Omental fat pad (tissue), 4 donors: ENCODE results near the gene ANK3. TPM values are rescaled to one million over a fixed set of nuclear protein-coding genes. Genes with fewer than 3 reads are reported as not detected.

Source experiments
- ATAC-seq: fragments of 150-250 bp; one replicate; pipeline ENCODE4 v1.9.1; 2016; ENCODE audit warnings: mild to moderate bottlenecking, moderate library complexity; ENCODE audit not compliant: low FRiP score
- DNase-seq: peaks from one replicate; pipeline ENCODE4 v3.0.0-alpha.2; 2019; ENCODE audit warnings: low spot score
- total RNA-seq, 4 donors: library from RNA; depleted of rRNA; stranded (reverse); fragments of >200 nt; gene quantifications; one replicate each; pipeline ENCODE4 v1.1.0, GENCODE V29; 2016
- TF ChIP-seq, protein P1 (sequence below), 3 donors: fragments of 450-650 bp; IDR thresholded peaks; one replicate each; pipeline ENCODE4 v1.5.1; 2016 to 2017; ENCODE audit warnings: antibody characterized with exemption in 3 of 3, mild to moderate bottlenecking in 3 of 3, moderate library complexity in 2 of 3

Gene ANK3
- total RNA-seq, 4 donors from 2014 or later, result 10.5 to 22.5 (median 13.3) TPM

DNA sequence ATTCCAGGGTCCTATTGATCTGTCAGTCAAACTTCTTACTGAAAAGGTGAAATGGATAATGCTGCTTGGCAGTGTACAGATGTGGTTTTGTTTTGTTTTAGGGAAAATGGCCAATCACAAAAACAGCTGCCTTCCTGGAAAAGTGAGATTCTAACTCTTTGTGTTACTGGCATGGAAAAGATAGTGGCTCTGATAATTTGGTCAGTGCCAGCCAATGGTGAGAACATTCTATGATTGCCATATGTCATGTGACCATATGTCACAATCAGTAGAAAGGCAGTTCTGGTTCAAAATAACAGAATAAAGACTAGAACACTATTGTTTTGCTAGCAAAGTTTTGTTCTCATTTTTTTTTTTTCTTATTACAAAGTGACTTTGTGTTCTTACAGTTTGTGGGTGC, 344.1 kb downstream of the ANK3 start:
- TF ChIP-seq, protein P1, sequence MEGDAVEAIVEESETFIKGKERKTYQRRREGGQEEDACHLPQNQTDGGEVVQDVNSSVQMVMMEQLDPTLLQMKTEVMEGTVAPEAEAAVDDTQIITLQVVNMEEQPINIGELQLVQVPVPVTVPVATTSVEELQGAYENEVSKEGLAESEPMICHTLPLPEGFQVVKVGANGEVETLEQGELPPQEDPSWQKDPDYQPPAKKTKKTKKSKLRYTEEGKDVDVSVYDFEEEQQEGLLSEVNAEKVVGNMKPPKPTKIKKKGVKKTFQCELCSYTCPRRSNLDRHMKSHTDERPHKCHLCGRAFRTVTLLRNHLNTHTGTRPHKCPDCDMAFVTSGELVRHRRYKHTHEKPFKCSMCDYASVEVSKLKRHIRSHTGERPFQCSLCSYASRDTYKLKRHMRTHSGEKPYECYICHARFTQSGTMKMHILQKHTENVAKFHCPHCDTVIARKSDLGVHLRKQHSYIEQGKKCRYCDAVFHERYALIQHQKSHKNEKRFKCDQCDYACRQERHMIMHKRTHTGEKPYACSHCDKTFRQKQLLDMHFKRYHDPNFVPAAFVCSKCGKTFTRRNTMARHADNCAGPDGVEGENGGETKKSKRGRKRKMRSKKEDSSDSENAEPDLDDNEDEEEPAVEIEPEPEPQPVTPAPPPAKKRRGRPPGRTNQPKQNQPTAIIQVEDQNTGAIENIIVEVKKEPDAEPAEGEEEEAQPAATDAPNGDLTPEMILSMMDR (IDR thresholded peaks at IDR 0.05), result no peak

DNA sequence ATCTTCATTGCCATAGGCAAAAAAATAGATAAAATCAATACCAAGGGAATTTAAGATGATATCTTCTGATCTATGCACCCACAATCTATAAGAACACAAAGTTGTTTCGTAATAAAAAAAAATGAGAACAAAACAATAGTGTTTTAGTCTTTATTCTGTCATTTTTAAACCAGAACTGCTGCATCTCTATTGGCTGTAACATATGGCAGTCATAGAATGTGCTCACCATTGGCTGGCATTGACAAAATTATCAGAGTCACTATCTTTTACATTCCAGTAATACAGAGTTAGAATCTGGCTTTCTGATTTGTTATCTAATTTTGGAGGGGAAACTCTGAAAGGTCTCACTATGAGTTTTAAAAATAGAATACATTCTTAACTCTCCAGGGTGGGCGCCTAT, 344.7 kb downstream of the ANK3 start:
- TF ChIP-seq, protein P1 (IDR thresholded peaks at IDR 0.05), result no peak
- ATAC-seq, result no peak
- no peak for DNase-seq

More for the DNA sequence above, 344.1 kb downstream of the ANK3 start:
- DNase-seq (no peak), ATAC-seq (no peak)

DNA sequence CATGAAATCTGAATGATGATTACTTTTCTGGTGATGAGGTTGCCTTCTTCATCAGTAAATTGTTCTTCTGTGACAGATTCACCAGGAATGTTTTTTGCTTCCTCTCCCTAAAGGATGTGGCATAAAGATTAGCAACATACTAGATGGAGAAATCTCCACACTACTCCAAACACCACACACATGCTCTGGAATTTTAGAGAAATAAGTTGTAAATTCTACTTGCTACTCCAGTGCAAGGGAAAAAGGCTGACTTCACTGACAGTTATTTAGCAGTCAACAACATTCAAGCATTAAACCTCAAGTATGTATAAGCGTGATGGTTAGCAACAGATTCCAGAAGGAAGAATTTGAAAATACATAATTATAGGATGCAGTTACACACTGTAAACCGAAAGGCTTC, 345.4 kb downstream of the ANK3 start:
- no peak for DNase-seq
- ATAC-seq, result no peak
- TF ChIP-seq, protein P1 (IDR thresholded peaks at IDR 0.05), result no peak

DNA sequence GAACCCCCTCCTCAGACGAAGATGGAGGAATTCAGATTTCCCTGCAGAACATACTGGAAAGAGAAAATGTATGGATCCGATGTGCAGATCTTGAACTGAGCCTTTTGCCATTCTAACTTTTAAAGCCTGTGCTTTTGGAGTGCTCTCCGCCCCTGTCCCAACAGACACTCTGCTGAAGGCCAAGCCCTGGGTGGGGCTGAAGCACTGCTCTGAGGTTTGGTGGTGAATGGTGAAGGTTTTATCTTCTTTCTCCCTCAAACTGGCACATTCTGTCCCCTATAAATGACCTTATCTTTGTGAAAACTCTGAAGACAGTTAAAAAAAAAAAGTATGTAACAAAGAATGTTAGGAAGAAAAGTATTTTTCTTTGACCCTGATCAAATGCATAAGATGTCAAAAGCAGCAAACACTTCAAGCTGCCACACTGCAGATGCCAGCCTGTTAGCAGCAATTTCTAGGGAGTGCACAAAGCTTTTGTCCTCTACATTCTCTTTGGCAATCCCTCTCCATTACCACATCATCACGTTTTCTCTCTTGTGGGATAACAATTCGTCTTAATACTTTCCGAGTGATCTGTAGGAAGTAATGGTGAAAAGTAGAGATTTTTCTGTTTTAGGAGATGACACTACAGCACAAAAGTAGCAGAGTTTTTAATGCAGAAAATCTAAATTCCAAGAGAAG, 346.0 kb downstream of the ANK3 start:
- TF ChIP-seq, protein P1 (IDR thresholded peaks at IDR 0.05), result no peak
- DNase-seq, result no peak
- ATAC-seq, result no peak

DNA sequence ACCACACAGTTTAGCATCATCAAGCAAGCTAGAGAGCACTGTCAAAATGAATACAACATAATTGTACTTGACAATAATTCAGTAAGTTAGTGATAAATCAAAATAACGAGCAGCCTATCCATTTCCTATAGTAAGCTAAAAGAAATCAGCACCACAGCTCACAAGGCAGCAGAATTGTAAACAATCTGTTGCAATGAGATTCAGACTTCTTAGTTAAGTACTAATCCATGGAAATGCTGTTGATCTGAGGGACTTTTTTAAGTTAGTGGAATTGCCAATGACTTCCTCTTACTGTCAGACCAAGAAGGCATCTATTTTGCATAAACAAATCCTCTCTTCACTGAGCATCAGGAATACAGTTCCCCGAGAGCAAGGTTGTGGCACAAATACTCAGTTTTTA, 346.8 kb downstream of the ANK3 start:
- TF ChIP-seq, protein P1 (IDR thresholded peaks at IDR 0.05), result no peak
- ATAC-seq (no peak), DNase-seq (no peak)

GRCh38 chr10:60042262-60042661, 347.4 kb downstream of the ANK3 start:
- ATAC-seq, result no peak
- TF ChIP-seq, protein P1 (IDR thresholded peaks at IDR 0.05), result no peak
- no peak for DNase-seq

DNA sequence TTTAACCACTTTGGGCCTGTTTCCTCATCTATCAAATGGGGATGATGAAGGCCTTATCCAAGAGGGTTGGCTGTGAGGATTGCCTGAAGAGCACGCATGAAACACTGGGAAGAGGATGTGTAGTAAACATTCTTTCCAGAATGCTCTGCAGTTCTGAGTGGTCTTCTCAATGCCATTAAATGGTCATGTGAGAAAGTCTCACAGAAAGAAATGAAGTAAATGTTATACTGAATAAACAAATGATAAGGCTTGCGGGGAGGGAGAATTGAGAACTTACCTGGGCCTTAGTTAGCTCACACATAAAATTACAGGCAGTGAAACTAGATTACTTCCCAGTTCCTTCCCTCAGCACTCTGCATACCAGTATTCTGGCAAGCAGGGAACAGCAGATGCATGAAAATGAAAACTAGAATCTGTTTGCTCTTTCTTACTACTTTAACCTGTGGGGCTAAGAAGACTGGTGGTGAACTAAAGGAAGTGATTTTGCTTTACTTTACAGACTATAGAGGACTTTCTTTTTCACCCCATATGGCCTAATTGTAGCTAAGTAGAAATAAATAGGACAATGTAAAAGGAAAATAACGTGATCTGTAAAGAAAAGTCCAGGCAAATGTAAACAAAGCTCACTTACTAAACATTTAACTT, 348.1 kb downstream of the ANK3 start:
- TF ChIP-seq, protein P1 (IDR thresholded peaks at IDR 0.05), result no peak
- ATAC-seq (no peak), DNase-seq (no peak)
